ENCODE data around the gene ZNF653.
A peak's percentile ranks its signal among the peaks of the same experiment; 100 is the strongest.

Gene ZNF653

DNA sequence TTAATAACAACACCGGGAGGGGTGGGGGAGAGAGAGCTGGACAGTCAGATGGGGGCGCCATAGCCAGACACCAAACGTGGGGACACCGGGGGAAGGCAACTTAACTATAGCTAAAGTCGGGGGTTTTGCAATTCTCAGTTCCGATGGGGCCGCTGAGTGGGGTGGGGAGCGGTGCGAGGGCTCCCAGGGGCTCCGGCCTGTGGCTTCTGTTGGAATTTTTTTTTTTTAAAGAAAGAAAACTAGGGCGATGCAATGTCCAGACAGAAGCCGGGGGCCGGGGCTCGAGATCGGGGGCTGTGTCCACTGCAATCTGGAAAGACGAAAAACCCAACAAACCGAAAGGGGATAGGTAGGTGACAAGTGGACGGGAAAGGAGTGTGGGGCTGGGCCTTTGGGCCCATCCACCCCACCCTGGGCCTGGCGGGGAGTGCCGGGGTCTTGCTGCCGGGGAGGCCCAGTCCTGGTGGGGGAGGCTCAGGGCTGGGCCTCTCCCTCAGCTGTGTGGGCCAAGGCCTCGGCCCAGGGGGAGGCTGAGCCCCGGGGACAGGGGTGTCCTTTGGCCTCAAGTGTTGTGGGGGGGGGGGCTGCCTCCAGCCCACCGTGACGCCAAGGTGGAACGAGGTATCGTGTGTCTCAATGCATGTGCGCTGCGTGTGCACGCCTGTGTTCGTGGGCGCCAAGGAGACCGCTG is 52.9 kb downstream of the ZNF653 start:
- peak overlapping the region; percentile 97 for H3K4me3 ChIP-seq (ENCODE audit: low read depth, low read length)
- peak; percentile 77 for DNase-seq (ENCODE audit: low read depth)

GRCh38 chr19:11451871-11452619 is 53.6 kb downstream of the ZNF653 start:
- H3K4me3 ChIP-seq (ENCODE audit: low read depth, low read length), result peak overlapping the region; percentile 97
- no peak for TF ChIP-seq CTCF (IDR thresholded peaks at IDR 0.05; ENCODE audit: insufficient read depth, low read depth, low read length, missing control alignments)
- DNase-seq (ENCODE audit: low read depth), result peak; percentile 33

More for the DNA sequence above, 52.9 kb downstream of the ZNF653 start:
- peak; percentile 54 for TF ChIP-seq CTCF (IDR thresholded peaks at IDR 0.05; ENCODE audit: insufficient read depth, low read depth, low read length, missing control alignments)

- peak overlapping the region; percentile 97 for H3K4me3 ChIP-seq (ENCODE audit: low read depth, low read length)
These were observed 54.2 kb downstream of the ZNF653 start for GRCh38 chr19:11451327-11451870.

GRCh38 chr19:11450570-11451326 is 54.9 kb downstream of the ZNF653 start:
- no peak for DNase-seq (ENCODE audit: low read depth)
- H3K4me3 ChIP-seq (ENCODE audit: low read depth, low read length), result no peak overlapping the region
- no peak for TF ChIP-seq CTCF (IDR thresholded peaks at IDR 0.05; ENCODE audit: insufficient read depth, low read depth, low read length, missing control alignments)

More at GRCh38 chr19:11451327-11451870, 54.2 kb downstream of the ZNF653 start:
- no peak for DNase-seq (ENCODE audit: low read depth)
- no peak for TF ChIP-seq CTCF (IDR thresholded peaks at IDR 0.05; ENCODE audit: insufficient read depth, low read depth, low read length, missing control alignments)

DNA sequence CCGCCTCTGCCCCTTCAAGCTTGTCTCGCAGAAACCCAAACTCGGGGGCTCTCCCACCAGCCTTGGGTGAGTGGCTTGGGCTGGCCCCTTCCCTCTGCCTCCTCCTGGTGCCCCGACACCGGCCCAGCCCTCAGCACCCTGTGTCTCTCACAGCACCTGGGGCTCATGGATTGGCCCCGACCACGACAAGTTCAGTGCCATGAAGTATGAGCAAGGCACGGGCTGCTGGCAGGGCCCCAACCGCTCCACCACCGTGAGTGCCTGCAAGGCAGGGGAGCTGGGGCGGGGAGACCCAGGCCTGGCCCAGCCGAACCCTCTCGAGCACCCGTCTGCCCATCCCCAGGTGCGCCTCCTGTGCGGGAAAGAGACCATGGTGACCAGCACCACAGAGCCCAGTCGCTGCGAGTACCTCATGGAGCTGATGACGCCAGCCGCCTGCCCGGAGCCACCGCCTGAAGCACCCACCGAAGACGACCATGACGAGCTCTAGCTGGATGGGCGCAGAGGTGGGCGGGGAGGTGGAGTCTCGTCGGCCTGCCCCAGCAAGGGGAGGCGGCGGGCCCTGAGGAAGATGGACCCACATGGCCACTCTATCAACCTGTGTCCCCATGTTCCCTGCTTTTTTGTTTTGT is 56.6 kb downstream of the ZNF653 start:
- no peak for DNase-seq (ENCODE audit: low read depth)
- TF ChIP-seq CTCF (IDR thresholded peaks at IDR 0.05; ENCODE audit: insufficient read depth, low read depth, low read length, missing control alignments), result no peak
- H3K4me3 ChIP-seq (ENCODE audit: low read depth, low read length), result no peak overlapping the region

GRCh38 chr19:11448410-11448809 is 57.2 kb downstream of the ZNF653 start:
- H3K4me3 ChIP-seq (ENCODE audit: low read depth, low read length), result no peak overlapping the region
- DNase-seq (ENCODE audit: low read depth), result no peak
- no peak for TF ChIP-seq CTCF (IDR thresholded peaks at IDR 0.05; ENCODE audit: insufficient read depth, low read depth, low read length, missing control alignments)

Measured in GM12865 (cell line).